Natural killer cell (primary cell): ENCODE data around the gene PPP5C. TPM values are rescaled to one million over a fixed set of nuclear protein-coding genes. Genes with fewer than 3 reads are reported as not detected.

ENCODE experiments used
- ATAC-seq, 3 donors: fragments of 150-1000 bp in 2 of 3; fragments of 200-7000 bp in 1 of 3; cut with Tn5 transposase; 1 replicate in 1 of 3; 2 replicates in 2 of 3; pipeline ENCODE4 v1.10.0; 2021; ENCODE audit warnings: mild to moderate bottlenecking in 2 of 3, moderate library complexity in 2 of 3
- DNase-seq, 2 donors: peaks; one replicate each; pipeline versions ENCODE4 v3.0.0 to v3.0.0-alpha.2; 2013 to 2021; ENCODE audit warnings: mixed read lengths in 1 of 2
- H3K27ac ChIP-seq: one replicate; pipeline ENCODE4 v1.5.1; 2013; ENCODE audit warnings: mild to moderate bottlenecking, low read length
- H3K27me3 ChIP-seq: one replicate; pipeline ENCODE4 v1.6.1; 2013; ENCODE audit warnings: low read length; ENCODE audit not compliant: control insufficient read depth, insufficient read depth
- H3K36me3 ChIP-seq: one replicate; pipeline ENCODE4 v1.6.1; 2013; ENCODE audit warnings: low read length; ENCODE audit not compliant: control insufficient read depth, insufficient read depth
- H3K4me1 ChIP-seq: one replicate; pipeline ENCODE4 v1.6.1; 2013; ENCODE audit warnings: low read length; ENCODE audit not compliant: control insufficient read depth, insufficient read depth
- H3K4me3 ChIP-seq: one replicate; pipeline ENCODE4 v1.5.1; 2013; ENCODE audit warnings: low read length
- H3K9me3 ChIP-seq: one replicate; pipeline ENCODE4 v1.6.1; 2013; ENCODE audit warnings: low read length; ENCODE audit not compliant: control insufficient read depth, insufficient read depth
- H3K27ac Mint-ChIP-seq, 2 donors: one replicate each; pipeline ENCODE4 v1.8.0; 2022; ENCODE audit warnings: mild to moderate bottlenecking in 2 of 2, mixed read lengths in 2 of 2, moderate library complexity in 1 of 2
- H3K27me3 Mint-ChIP-seq, 2 donors: one replicate each; pipeline ENCODE4 v1.8.0; 2022; ENCODE audit warnings: low read depth in 2 of 2, mixed read lengths in 2 of 2
- H3K36me3 Mint-ChIP-seq: one replicate; pipeline ENCODE4 v1.8.0; 2022; ENCODE audit warnings: mixed read lengths
- H3K4me1 Mint-ChIP-seq, 2 donors: one replicate each; pipeline ENCODE4 v1.8.0; 2022; ENCODE audit warnings: mixed read lengths in 2 of 2
- H3K4me3 Mint-ChIP-seq: one replicate; pipeline ENCODE4 v1.8.0; 2022; ENCODE audit warnings: mild to moderate bottlenecking, moderate library complexity, mixed read lengths
- H3K9me3 Mint-ChIP-seq, 2 donors: one replicate each; pipeline ENCODE4 v1.8.0; 2022; ENCODE audit warnings: mixed read lengths in 2 of 2
- WGBS: methylation state at CpG from one replicate; pipeline ENCODE4 v1.1.7; 2013; ENCODE audit warnings: missing lambda C conversion rate; ENCODE audit not compliant: insufficient coverage; 5-methylcytosine and 5-hydroxymethylcytosine counted together
- intact Hi-C: fragments of 100-400 bp; cut with micrococcal nuclease; formaldehyde crosslinking; loops from one replicate; pipeline ENCODE4 v1.14.2; 2022
- total RNA-seq, 4 donors: library from RNA; stranded (reverse); fragments of 120-200 nt in 1 of 4; gene quantifications; one replicate each; pipeline versions ENCODE4 v1.2.3 to v1.2.4, GENCODE V29; 2013 to 2022
- TF ChIP-seq, protein P1 (sequence below): fragments of 200-600 bp; IDR thresholded peaks from one replicate; pipeline ENCODE4 v1.8.0; 2022; ENCODE audit warnings: antibody characterized with exemption

PPP5C gene
- total RNA-seq, 3 donors from 2014 or later (not counting 1 experiment from before 2014, with no cell fraction given), result 95.4 to 106 (median 98.4) TPM

DNA sequence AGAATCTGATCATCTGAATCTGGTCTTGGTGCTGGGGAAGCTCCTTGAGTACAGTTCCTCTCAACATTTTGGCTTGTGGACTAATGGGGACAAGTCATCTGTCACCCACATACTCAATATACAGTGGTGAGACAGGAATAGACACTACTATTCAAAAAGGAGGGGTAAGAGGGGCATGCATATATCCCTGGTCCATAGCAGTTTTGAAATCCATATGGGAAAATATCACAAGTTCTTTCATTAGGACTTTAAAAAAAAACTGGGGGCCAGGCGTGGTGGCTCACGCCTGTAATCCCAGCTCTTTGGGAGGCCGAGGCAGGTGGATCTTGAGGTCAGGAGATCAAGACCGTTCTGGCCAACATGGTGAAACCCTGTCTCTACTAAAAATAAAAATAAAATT lies 20.3 kb upstream of the PPP5C start:
- Histone ChIP-seq H3K27ac (no peak overlapping the region), H3K9me3 (peaks cover 20% of the 10 kb centered on the region), H3K36me3 (no peaks in the 10 kb centered on the region), H3K27me3 (no peaks in the 10 kb centered on the region), H3K4me1 (no peaks in the 10 kb centered on the region), H3K4me3 (no peak overlapping the region)
- WGBS, result 88% methylated on average over 3 of the region's 4 CpGs
- ATAC-seq (no peak), DNase-seq (no peak)
- no peaks in the 10 kb centered on the region for H3K36me3 Mint-ChIP-seq
- H3K9me3 Mint-ChIP-seq, result peaks cover 3 to 15% of the 10 kb centered on the region in 2 donors
- TF ChIP-seq, protein P1, sequence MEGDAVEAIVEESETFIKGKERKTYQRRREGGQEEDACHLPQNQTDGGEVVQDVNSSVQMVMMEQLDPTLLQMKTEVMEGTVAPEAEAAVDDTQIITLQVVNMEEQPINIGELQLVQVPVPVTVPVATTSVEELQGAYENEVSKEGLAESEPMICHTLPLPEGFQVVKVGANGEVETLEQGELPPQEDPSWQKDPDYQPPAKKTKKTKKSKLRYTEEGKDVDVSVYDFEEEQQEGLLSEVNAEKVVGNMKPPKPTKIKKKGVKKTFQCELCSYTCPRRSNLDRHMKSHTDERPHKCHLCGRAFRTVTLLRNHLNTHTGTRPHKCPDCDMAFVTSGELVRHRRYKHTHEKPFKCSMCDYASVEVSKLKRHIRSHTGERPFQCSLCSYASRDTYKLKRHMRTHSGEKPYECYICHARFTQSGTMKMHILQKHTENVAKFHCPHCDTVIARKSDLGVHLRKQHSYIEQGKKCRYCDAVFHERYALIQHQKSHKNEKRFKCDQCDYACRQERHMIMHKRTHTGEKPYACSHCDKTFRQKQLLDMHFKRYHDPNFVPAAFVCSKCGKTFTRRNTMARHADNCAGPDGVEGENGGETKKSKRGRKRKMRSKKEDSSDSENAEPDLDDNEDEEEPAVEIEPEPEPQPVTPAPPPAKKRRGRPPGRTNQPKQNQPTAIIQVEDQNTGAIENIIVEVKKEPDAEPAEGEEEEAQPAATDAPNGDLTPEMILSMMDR, result no peak
- intact Hi-C loops, result no loop called here
- H3K4me1 Mint-ChIP-seq, result no peaks in the 10 kb centered on the region
- no peak overlapping the region for H3K4me3 Mint-ChIP-seq
- H3K27ac Mint-ChIP-seq, result no peak overlapping the region
- H3K27me3 Mint-ChIP-seq, result peaks cover 5 to 10% of the 10 kb centered on the region in 2 donors

DNA sequence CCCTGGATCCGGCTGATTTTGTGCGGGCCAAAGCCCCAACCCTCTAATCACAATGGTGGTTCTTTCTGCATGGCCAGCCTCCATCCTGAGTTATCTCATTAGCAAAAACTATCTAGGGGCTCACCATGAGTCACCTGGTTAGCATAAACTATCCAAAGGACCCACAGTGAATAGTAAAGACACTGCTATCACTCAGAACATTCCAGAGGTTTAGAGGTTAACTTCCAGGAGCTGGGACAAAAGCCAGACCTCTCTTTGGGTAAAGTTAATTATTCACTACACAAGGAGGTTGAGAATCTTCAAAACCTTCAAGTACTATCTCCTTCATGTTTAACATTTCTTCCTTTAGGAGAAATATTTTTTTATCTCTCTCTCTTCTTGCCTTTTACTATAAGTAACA lies 18.8 kb upstream of the PPP5C start:
- H3K36me3 ChIP-seq, result no peaks in the 10 kb centered on the region
- H3K27ac Mint-ChIP-seq, result no peak overlapping the region
- H3K36me3 Mint-ChIP-seq, result no peaks in the 10 kb centered on the region
- no peak for ATAC-seq
- 89% methylated on average over 2 of the region's 2 CpGs for WGBS
- H3K27me3 ChIP-seq, result no peaks in the 10 kb centered on the region
- TF ChIP-seq, protein P1, result no peak
- no peaks in the 10 kb centered on the region for H3K4me1 ChIP-seq
- no peak for DNase-seq
- no peak overlapping the region for H3K4me3 ChIP-seq
- no peaks in the 10 kb centered on the region for H3K4me1 Mint-ChIP-seq
- H3K27ac ChIP-seq, result no peak overlapping the region
- intact Hi-C loops, result no loop called here
- peaks cover 3 to 15% of the 10 kb centered on the region in 2 donors for H3K9me3 Mint-ChIP-seq
- peaks cover 5 to 10% of the 10 kb centered on the region in 2 donors for H3K27me3 Mint-ChIP-seq
- peaks cover 20% of the 10 kb centered on the region for H3K9me3 ChIP-seq
- no peak overlapping the region for H3K4me3 Mint-ChIP-seq

DNA sequence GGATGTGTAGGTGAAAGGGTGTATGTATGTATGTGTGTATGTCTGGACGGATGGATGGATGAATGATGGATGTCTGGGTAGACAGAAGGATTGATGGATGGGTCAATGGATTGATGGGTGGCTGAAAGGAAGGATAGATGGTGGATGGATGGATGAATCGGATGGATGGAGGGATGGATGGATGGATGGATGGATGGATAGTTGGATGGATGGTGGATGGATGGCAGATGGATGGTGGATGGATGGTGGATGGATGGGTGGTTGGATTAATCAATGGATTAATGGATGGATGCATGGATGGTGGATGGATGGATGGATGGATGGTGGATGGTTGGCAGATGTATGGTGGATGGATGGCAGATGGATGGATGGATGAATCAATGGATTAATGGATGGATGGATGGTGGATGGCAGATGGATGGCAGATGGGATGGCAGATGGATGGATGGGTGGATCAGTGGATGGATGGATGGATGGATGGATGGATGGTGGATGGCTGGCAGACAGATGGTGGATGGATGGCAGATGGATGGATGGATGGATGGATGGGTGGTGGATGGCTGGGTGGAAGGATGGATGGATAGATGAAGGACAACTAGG lies 16.5 kb upstream of the PPP5C start:
- Mint-ChIP-seq H3K4me3 (no peak overlapping the region), H3K9me3 (peaks cover 3 to 15% of the 10 kb centered on the region in 2 donors), H3K27ac (no peak overlapping the region), H3K36me3 (no peaks in the 10 kb centered on the region), H3K4me1 (no peaks in the 10 kb centered on the region), H3K27me3 (peaks cover 5 to 10% of the 10 kb centered on the region in 2 donors)
- H3K36me3 ChIP-seq, result no peaks in the 10 kb centered on the region
- no peaks in the 10 kb centered on the region for H3K27me3 ChIP-seq
- no peak for ATAC-seq
- no peak overlapping the region for H3K27ac ChIP-seq
- TF ChIP-seq, protein P1, result no peak
- peaks cover 20% of the 10 kb centered on the region for H3K9me3 ChIP-seq
- no peaks in the 10 kb centered on the region for H3K4me1 ChIP-seq
- intact Hi-C loops, result no loop called here
- no peak for DNase-seq
- H3K4me3 ChIP-seq, result no peak overlapping the region
- WGBS, result 86% methylated on average over 2 of the region's 2 CpGs

DNA sequence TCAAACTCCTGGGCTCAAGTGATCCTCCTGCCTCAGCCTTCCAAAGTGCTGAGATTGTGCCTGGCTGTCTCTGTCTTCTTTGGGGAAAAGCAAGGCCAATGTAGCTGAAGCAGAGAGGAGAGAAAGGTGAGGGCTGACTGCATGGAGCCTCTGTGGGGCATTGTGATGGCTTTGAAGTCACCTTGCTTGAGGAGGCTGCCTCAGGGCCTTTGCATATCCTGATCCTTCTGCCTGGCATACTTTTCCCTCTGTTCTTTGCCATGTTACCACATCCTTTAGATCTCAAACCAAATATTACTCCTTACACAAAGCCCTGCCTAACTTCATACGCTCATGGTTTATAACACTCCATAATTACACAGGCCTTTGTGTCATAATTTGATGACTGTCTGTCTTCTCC lies 9.4 kb upstream of the PPP5C start:
- Histone ChIP-seq H3K9me3 (no peaks in the 10 kb centered on the region), H3K4me3 (no peak overlapping the region), H3K36me3 (no peaks in the 10 kb centered on the region), H3K27me3 (no peaks in the 10 kb centered on the region), H3K4me1 (no peaks in the 10 kb centered on the region), H3K27ac (no peak overlapping the region)
- TF ChIP-seq, protein P1, result no peak
- no peaks in the 10 kb centered on the region for H3K36me3 Mint-ChIP-seq
- 76% methylated on average over 1 of the region's 1 CpG for WGBS
- H3K27ac Mint-ChIP-seq, result no peak overlapping the region
- intact Hi-C loops, result no loop called here
- DNase-seq (no peak), ATAC-seq (no peak)
- H3K9me3 Mint-ChIP-seq, result no peaks in the 10 kb centered on the region
- peaks cover 17 to 19% of the 10 kb centered on the region in 2 donors for H3K27me3 Mint-ChIP-seq
- H3K4me1 Mint-ChIP-seq, result peaks cover 0 to 5% of the 10 kb centered on the region in 2 donors
- no peak overlapping the region for H3K4me3 Mint-ChIP-seq
